ENCODE data around the gene FUT1. TPM values are rescaled to one million over a fixed set of nuclear protein-coding genes. Genes with fewer than 3 reads are reported as not detected.

Gene FUT1
- total RNA-seq, 1 experiment from 2014 or later, result 30.5 TPM

DNA sequence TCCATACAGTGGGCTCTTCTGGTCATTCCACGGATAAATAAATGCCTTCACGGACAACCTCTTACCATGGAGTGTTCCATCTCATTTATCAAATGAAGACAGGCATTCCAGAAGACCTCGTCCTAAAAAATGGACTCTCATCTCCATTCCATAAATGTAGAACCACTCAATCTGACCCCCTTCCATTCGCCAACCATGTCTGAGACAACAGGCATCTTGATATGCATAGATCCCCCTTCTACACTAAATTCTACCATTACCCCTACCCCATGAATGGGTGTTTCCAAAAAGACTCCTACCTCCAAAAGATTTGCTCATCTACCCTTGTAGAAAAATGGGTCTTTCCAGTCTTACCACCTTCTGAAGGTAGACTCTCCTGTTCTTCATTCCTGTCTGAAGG is 21.0 kb downstream of the FUT1 start:
- ChIA-PET CTCF (no interaction called here), POLR2A (interaction anchor here (1.1 kb wide), 1 partner anchor 17 kb away, joined by 4 read pairs; no protein-coding TSS in a partner anchor)
- H3K9me3 Mint-ChIP-seq (ENCODE audit: unreplicated experiment), result no peaks in the 10 kb centered on the region
- intact Hi-C loops (cut with micrococcal nuclease; ENCODE audit: unreplicated experiment), result no loop called here
- TF ChIP-seq, protein P1, sequence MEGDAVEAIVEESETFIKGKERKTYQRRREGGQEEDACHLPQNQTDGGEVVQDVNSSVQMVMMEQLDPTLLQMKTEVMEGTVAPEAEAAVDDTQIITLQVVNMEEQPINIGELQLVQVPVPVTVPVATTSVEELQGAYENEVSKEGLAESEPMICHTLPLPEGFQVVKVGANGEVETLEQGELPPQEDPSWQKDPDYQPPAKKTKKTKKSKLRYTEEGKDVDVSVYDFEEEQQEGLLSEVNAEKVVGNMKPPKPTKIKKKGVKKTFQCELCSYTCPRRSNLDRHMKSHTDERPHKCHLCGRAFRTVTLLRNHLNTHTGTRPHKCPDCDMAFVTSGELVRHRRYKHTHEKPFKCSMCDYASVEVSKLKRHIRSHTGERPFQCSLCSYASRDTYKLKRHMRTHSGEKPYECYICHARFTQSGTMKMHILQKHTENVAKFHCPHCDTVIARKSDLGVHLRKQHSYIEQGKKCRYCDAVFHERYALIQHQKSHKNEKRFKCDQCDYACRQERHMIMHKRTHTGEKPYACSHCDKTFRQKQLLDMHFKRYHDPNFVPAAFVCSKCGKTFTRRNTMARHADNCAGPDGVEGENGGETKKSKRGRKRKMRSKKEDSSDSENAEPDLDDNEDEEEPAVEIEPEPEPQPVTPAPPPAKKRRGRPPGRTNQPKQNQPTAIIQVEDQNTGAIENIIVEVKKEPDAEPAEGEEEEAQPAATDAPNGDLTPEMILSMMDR (IDR thresholded peaks at IDR 0.05; ENCODE audit: insufficient read depth in 1 of 2, low read depth in 1 of 2, low read length in 1 of 2, severe bottlenecking in 1 of 2, unreplicated experiment in 1 of 2), result no peak
- H3K36me3 Mint-ChIP-seq (ENCODE audit: insufficient read depth, unreplicated experiment), result peaks cover 14% of the 10 kb centered on the region
- no peak overlapping the region for H3K4me3 ChIP-seq (ENCODE audit: low read depth, low read length)
- H3K4me1 Mint-ChIP-seq (ENCODE audit: low read depth, unreplicated experiment), result peaks cover 11% of the 10 kb centered on the region
- no peaks in the 10 kb centered on the region for H3K9me3 ChIP-seq
- no peaks in the 10 kb centered on the region for H3K27me3 ChIP-seq (replicated peaks; ENCODE audit: control insufficient read depth, insufficient read depth, low read length)
- H3K4me3 Mint-ChIP-seq (ENCODE audit: unreplicated experiment), result no peak overlapping the region
- no peaks in the 10 kb centered on the region for H3K36me3 ChIP-seq (ENCODE audit: control insufficient read depth, insufficient read depth, low read length)
- BruUV-seq (replicated peaks), result no TSS peak
- H3K27ac Mint-ChIP-seq (ENCODE audit: unreplicated experiment), result no peak overlapping the region
- no peak for DNase-seq
- no peaks in the 10 kb centered on the region for H3K4me1 ChIP-seq
- no peaks in the 10 kb centered on the region for H3K27me3 Mint-ChIP-seq (ENCODE audit: insufficient read depth, unreplicated experiment)

DNA sequence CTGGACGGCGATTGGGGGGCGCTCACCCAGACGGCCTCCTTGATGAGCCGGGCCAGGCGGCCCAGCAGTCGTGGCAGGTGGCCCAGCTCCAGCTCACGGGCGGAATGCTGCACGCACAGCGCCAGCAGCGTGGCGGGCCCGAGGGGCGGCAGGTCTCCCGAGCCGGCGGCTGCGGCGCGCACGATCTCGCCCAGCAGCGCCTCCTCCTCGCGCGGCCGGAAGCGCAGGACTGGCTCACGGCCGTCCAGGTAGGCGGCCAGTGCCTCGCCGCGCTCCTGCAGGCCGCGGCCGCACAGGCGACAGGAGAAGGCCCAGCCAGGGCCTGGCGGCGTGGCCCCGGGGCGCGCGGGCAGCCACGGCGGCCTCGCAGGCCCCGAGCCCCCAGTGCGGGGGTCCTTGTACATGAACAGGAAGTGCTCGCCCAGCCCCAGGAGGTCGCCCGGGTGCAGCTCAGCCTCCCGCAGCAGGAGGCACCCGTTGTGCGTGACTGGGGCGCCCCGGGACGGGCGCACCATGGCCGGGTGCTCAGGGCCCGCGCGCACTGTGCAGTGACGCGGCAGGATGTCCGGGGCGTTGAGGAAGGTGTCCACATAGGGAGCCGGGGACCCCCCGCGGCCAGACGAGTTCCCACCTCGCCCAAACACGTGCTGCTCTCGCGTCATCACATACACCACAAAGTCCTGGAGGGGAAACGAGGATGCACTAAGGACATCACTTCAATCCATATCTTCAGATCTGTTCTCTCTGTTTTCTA is 23.4 kb downstream of the FUT1 start:
- CTCF ChIA-PET, result no interaction called here
- H3K4me1 Mint-ChIP-seq (ENCODE audit: low read depth, unreplicated experiment), result peaks cover 7% of the 10 kb centered on the region
- H3K36me3 ChIP-seq (ENCODE audit: control insufficient read depth, insufficient read depth, low read length), result no peaks in the 10 kb centered on the region
- no peak overlapping the region for H3K4me3 Mint-ChIP-seq (ENCODE audit: unreplicated experiment)
- no peaks in the 10 kb centered on the region for H3K9me3 Mint-ChIP-seq (ENCODE audit: unreplicated experiment)
- intact Hi-C loops (cut with micrococcal nuclease; ENCODE audit: unreplicated experiment), result no loop called here
- no peak for DNase-seq
- TF ChIP-seq, protein P1 (IDR thresholded peaks at IDR 0.05; ENCODE audit: insufficient read depth in 1 of 2, low read depth in 1 of 2, low read length in 1 of 2, severe bottlenecking in 1 of 2, unreplicated experiment in 1 of 2), result no peak
- H3K36me3 Mint-ChIP-seq (ENCODE audit: insufficient read depth, unreplicated experiment), result peaks cover 11% of the 10 kb centered on the region
- POLR2A ChIA-PET, result no interaction called here
- BruUV-seq (replicated peaks), result no TSS peak
- H3K4me1 ChIP-seq, result no peaks in the 10 kb centered on the region
- no peaks in the 10 kb centered on the region for H3K27me3 Mint-ChIP-seq (ENCODE audit: insufficient read depth, unreplicated experiment)
- no peaks in the 10 kb centered on the region for H3K9me3 ChIP-seq
- no peaks in the 10 kb centered on the region for H3K27me3 ChIP-seq (replicated peaks; ENCODE audit: control insufficient read depth, insufficient read depth, low read length)
- no peak overlapping the region for H3K4me3 ChIP-seq (ENCODE audit: low read depth, low read length)
- H3K27ac Mint-ChIP-seq (ENCODE audit: unreplicated experiment), result no peak overlapping the region

DNA sequence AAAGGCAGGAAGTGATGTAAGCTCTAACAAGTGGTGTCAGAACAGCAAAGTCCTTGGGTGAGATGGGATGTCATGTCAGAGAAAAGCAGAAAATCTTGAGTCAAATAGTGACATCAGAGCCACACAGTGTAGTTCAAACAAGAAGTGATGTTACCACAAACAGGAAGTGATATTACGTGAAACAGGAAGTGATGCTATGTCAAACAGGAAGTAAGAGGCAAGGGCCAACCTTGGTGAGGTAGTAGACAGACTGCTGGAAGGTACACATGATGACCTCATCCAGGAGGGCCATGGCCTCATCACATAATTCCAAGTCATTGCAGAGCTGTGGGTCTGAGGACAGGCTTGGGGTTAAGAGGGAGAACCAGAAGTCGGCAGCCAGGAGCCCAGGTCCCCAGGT is 25.9 kb downstream of the FUT1 start:
- Histone ChIP-seq H3K9me3 (no peaks in the 10 kb centered on the region), H3K4me1 (no peaks in the 10 kb centered on the region), H3K36me3 (ENCODE audit: control insufficient read depth, insufficient read depth, low read length) (no peaks in the 10 kb centered on the region), H3K27me3 (replicated peaks; ENCODE audit: control insufficient read depth, insufficient read depth, low read length) (no peaks in the 10 kb centered on the region), H3K4me3 (ENCODE audit: low read depth, low read length) (no peak overlapping the region)
- Mint-ChIP-seq H3K27ac (ENCODE audit: unreplicated experiment) (no peak overlapping the region), H3K27me3 (ENCODE audit: insufficient read depth, unreplicated experiment) (no peaks in the 10 kb centered on the region), H3K4me1 (ENCODE audit: low read depth, unreplicated experiment) (peaks cover 7% of the 10 kb centered on the region), H3K9me3 (ENCODE audit: unreplicated experiment) (no peaks in the 10 kb centered on the region), H3K4me3 (ENCODE audit: unreplicated experiment) (no peak overlapping the region), H3K36me3 (ENCODE audit: insufficient read depth, unreplicated experiment) (peaks cover 12% of the 10 kb centered on the region)
- TF ChIP-seq, protein P1 (IDR thresholded peaks at IDR 0.05; ENCODE audit: insufficient read depth in 1 of 2, low read depth in 1 of 2, low read length in 1 of 2, severe bottlenecking in 1 of 2, unreplicated experiment in 1 of 2), result no peak
- no peak for DNase-seq
- ChIA-PET CTCF (no interaction called here), POLR2A (no interaction called here)
- no TSS peak for BruUV-seq (replicated peaks)
- intact Hi-C loops (cut with micrococcal nuclease; ENCODE audit: unreplicated experiment), result no loop called here
